Common myeloid progenitor, CD34-positive (primary cell): ENCODE data around the gene EXOC3.
A peak's percentile ranks its signal among the peaks of the same experiment; 100 is the strongest.

Source experiments
- CTCF ChIA-PET: fragments of 350-600 bp; sonication (Branson Sonifier 250); formaldehyde crosslinking; loops from one replicate; lab custom pipeline; 2021; ENCODE audit warnings: antibody characterized with exemption; lab: Charles Lee
- POLR2A ChIA-PET: fragments of 350-600 bp; sonication (Branson Sonifier 250); formaldehyde crosslinking; loops from one replicate; lab custom pipeline; 2021; ENCODE audit warnings: antibody characterized with exemption; lab: Charles Lee
- DNase-seq, 3 donors: peaks; one replicate each; pipeline versions ENCODE4 v3.0.0 to v3.0.0-alpha.2; 2013
- H3K27ac ChIP-seq, 2 experiments: 1 replicate in 1 of 2; 2 replicates in 1 of 2; pipeline ENCODE4 v1.7.0; 2013; ENCODE audit warnings: inconsistent platforms in 2 of 2, low read length in 2 of 2, mild to moderate bottlenecking in 2 of 2, low read depth in 1 of 2, moderate library complexity in 1 of 2; ENCODE audit not compliant: severe bottlenecking in 2 of 2, insufficient read depth in 1 of 2, poor library complexity in 1 of 2
- H3K27me3 ChIP-seq, 5 experiments: replicated peaks in 2 of 5; 1 replicate in 3 of 5; 2 replicates in 2 of 5; pipeline versions ENCODE4 v1.6.1 to v1.7.0; 2013; ENCODE audit warnings: low read length in 4 of 5, mild to moderate bottlenecking in 2 of 5, moderate library complexity in 2 of 5, inconsistent platforms in 1 of 5; ENCODE audit not compliant: insufficient read depth in 5 of 5, control insufficient read depth in 4 of 5
- H3K36me3 ChIP-seq, 4 experiments: 1 replicate in 2 of 4; 2 replicates in 2 of 4; pipeline versions ENCODE4 v1.6.1 to v1.7.0; 2013; ENCODE audit warnings: low read length in 3 of 4, control low read depth in 1 of 4, mild to moderate bottlenecking in 1 of 4; ENCODE audit not compliant: control insufficient read depth in 4 of 4, insufficient read depth in 4 of 4
- H3K4me1 ChIP-seq, 4 experiments: 1 replicate in 3 of 4; 2 replicates in 1 of 4; pipeline versions ENCODE4 v1.6.1 to v1.7.1; 2013; ENCODE audit warnings: low read length in 3 of 4, mild to moderate bottlenecking in 3 of 4, control low read depth in 1 of 4, inconsistent platforms in 1 of 4, moderate library complexity in 1 of 4; ENCODE audit not compliant: control insufficient read depth in 4 of 4, insufficient read depth in 4 of 4; ENCODE audit errors: control extremely low read depth in 1 of 4
- H3K4me3 ChIP-seq, 7 experiments: 1 replicate in 4 of 7; 2 replicates in 3 of 7; pipeline versions ENCODE4 v1.5.1 to v1.7.0; 2013; ENCODE audit warnings: mild to moderate bottlenecking in 7 of 7, low read length in 6 of 7, moderate library complexity in 6 of 7, inconsistent platforms in 2 of 7, low read depth in 2 of 7, control low read depth in 1 of 7; ENCODE audit not compliant: insufficient read depth in 4 of 7, control insufficient read depth in 1 of 7; ENCODE audit errors: extremely low read depth in 1 of 7
- H3K9me3 ChIP-seq, 5 experiments: 1 replicate in 4 of 5; 2 replicates in 1 of 5; pipeline versions ENCODE4 v1.6.1 to v1.7.1; 2013; ENCODE audit warnings: low read length in 4 of 5, mild to moderate bottlenecking in 2 of 5, inconsistent platforms in 1 of 5, low read depth in 1 of 5, moderate library complexity in 1 of 5; ENCODE audit not compliant: control insufficient read depth in 4 of 5, insufficient read depth in 2 of 5; ENCODE audit errors: control extremely low read depth in 1 of 5
- WGBS: methylation state at CpG from one replicate; pipeline ENCODE4 v1.1.5; 2013; ENCODE audit not compliant: insufficient coverage; 5-methylcytosine and 5-hydroxymethylcytosine counted together

Gene EXOC3

DNA sequence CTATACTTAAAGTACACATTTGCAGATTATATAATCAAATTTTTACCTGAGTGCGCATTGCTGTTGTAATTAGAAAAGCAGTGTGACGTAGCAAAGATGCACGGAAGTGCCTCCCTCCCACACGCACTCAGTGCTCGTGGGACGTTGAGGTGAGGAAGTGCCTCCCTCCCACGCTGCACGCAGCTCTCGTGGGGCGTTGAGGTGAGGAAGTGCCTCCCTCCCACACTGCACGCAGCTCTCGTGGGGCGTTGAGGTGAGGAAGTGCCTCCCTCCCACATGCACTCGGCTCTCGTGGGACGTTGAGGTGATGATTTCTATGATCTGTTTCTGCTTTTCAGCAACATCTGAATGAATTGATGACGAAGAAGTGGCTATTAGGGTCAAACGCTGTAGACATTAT, 21.0 kb downstream of the EXOC3 start:
- DNase-seq = peak in 1 of 3 donors; percentile 46
- H3K4me1 ChIP-seq = peaks cover 0 to 6% (median 0%) of the 10 kb centered on the region in 4 experiments
- no peaks in the 10 kb centered on the region for H3K27me3 ChIP-seq
- CTCF ChIA-PET = no interaction called here
- H3K27ac ChIP-seq = no peak overlapping the region
- no peak overlapping the region for H3K4me3 ChIP-seq
- H3K36me3 ChIP-seq = peaks cover 3 to 74% (median 48%) of the 10 kb centered on the region in 4 experiments
- no peaks in the 10 kb centered on the region for H3K9me3 ChIP-seq
- 84% methylated on average over 7 of the region's 18 CpGs for WGBS
- POLR2A ChIA-PET = no interaction called here

DNA sequence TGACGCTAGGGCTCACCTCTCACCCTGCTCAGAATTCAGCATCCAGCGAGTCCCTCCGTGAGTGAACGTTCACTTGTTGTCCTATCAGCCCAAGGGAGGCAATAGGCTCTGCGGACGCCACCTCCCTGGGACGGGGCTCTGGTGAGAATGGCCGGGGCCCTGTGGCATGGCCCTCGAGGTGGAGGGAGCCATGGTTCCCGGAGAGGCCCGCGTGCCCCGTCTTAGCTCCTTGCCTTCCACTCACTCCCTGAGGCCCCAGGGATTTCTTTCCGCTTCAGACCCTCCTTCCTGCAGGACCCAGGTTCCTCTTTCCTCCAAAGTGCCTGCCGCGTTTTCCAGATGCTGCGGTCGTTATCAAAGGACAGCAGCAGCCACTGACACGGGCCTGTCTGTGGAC, 21.5 kb downstream of the EXOC3 start:
- Histone ChIP-seq H3K4me3 (no peak overlapping the region), H3K36me3 (peaks cover 3 to 72% (median 45%) of the 10 kb centered on the region in 4 experiments), H3K9me3 (no peaks in the 10 kb centered on the region), H3K4me1 (peaks cover 0 to 6% (median 0%) of the 10 kb centered on the region in 4 experiments), H3K27me3 (no peaks in the 10 kb centered on the region), H3K27ac (no peak overlapping the region)
- no peak for DNase-seq
- ChIA-PET POLR2A (no interaction called here), CTCF (no interaction called here)
- 96% methylated on average over 19 of the region's 19 CpGs for WGBS

DNA sequence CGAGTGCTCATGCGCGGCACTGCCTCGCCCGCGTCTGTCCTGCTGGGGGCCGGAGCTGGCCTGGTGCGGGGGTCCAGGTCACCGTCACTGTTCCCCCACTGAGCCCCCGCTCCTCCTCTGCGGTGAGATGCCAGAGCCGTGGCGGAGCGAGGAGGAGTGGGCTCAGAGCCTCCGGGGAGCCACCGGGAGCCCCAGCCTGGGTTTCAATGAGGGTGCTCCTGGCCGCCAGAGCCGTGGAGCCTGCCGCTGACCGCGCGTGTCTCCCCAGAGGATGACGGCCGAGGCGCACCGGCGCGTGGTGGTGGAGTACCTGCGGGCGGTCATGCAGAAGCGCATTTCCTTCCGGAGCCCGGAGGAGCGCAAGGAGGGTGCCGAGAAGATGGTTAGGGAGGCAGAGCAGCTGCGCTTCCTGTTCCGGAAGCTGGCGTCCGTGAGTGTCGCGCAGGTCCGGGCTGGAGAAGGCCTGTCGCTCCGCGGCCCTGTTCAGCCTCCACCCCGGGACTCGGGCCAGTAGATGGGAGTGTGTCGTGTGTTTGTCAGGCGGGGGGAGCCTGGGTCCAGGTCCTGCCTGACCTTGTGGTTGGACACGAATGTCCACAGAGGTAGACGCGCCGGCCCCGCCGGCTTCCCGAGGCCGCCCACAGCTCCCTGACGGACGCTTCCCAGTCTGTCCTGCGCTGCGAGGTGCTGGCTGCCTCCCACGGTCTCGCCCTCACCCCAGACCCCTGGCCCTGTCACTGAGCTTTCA, 22.0 kb downstream of the EXOC3 start:
- Histone ChIP-seq H3K4me3 (no peak overlapping the region), H3K27me3 (no peaks in the 10 kb centered on the region), H3K9me3 (no peaks in the 10 kb centered on the region), H3K36me3 (peaks cover 3 to 72% (median 43%) of the 10 kb centered on the region in 4 experiments), H3K4me1 (peaks cover 0 to 6% (median 0%) of the 10 kb centered on the region in 4 experiments), H3K27ac (no peak overlapping the region)
- POLR2A ChIA-PET = no interaction called here
- CTCF ChIA-PET = interaction anchor here (1.1 kb wide), 1 partner anchor 18 kb away, joined by 3 read pairs; no protein-coding TSS in a partner anchor
- DNase-seq = no peak
- WGBS = 96% methylated on average over 62 of the region's 63 CpGs

DNA sequence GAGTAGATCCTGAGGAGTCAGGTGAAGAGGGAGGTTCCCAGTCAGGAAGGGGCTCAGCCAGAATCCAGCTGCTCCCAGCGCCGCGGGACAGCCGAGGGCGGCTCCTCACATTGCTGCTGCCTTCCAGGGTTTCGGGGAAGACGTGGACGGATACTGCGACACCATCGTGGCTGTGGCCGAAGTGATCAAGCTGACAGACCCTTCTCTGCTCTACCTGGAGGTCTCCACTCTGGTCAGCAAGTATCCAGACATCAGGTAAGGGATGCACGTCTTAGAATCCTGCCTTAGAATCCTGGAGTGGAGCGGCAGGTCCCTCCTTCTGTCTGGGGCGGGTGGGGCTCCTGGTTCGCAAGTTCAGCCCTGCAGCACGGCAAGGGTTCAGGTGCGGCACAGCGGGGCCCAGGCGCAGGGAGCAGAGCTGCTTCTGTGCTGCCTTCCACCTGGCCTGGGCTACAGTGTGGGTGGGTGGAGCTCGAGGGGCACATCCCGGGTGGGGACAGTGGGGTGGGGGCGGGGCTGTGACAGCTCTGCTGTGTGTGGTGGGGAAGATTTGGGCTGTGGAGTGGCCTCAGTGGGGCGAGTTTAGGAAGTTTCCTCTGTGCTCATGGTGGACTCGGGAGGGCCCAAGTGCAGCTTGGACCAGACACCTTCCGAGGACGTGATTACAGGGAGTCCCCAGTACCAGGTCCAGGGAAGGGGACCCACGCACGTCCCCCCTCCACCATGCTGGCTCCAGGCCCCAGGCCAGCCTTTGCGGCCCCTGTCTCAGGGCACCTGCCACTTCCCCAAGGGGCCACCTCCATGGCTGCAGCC, 22.8 kb downstream of the EXOC3 start:
- Histone ChIP-seq H3K4me3 (no peak overlapping the region), H3K4me1 (peaks cover 0 to 6% (median 0%) of the 10 kb centered on the region in 4 experiments), H3K36me3 (peaks cover 0 to 68% (median 37%) of the 10 kb centered on the region in 4 experiments), H3K27ac (no peak overlapping the region), H3K9me3 (no peaks in the 10 kb centered on the region), H3K27me3 (no peaks in the 10 kb centered on the region)
- CTCF ChIA-PET = interaction anchor here (0.8 to 1.1 kb wide), 2 partner anchors 17 to 19 kb away, joined by 3 read pairs; no protein-coding TSS in a partner anchor
- POLR2A ChIA-PET = no interaction called here
- no peak for DNase-seq
- 98% methylated on average over 23 of the region's 29 CpGs for WGBS

DNA sequence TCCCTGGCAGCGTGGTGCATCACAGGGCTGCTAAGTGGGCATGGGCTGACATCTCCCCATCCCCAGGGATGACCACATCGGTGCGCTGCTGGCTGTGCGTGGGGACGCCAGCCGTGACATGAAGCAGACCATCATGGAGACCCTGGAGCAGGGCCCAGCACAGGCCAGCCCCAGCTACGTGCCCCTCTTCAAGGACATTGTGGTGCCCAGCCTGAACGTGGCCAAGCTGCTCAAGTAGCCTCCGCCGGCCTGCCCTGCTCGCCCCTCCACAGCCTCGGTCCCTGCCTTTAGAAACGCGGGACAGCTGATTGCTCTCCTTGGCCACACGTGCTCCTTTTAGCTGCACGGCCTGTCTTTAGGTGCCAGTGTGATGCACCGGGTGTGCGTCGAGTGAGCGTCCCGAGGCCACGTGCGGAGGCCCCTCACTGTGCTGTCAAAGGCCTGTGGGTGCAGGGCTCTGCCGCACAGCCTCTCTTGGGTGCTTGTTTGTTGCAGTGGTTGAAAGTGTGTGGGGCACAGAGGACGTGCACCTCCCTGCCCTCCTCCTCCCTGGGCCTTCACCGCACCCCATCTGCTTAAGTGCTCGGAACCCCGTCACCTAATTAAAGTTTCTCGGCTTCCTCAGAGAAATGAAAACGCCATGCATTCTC, 23.8 kb downstream of the EXOC3 start:
- peaks cover 1 to 12% (median 7%) of the 10 kb centered on the region in 4 experiments for H3K4me1 ChIP-seq
- ChIA-PET CTCF (interaction anchor here (0.8 kb wide), 1 partner anchor 18 kb away, joined by 3 read pairs; no protein-coding TSS in a partner anchor), POLR2A (no interaction called here)
- no peak for DNase-seq
- H3K27ac ChIP-seq = no peak overlapping the region
- H3K4me3 ChIP-seq = no peak overlapping the region
- H3K9me3 ChIP-seq = no peaks in the 10 kb centered on the region
- WGBS = 97% methylated on average over 28 of the region's 30 CpGs
- H3K36me3 ChIP-seq = peaks cover 0 to 64% (median 37%) of the 10 kb centered on the region in 4 experiments
- H3K27me3 ChIP-seq = no peaks in the 10 kb centered on the region

DNA sequence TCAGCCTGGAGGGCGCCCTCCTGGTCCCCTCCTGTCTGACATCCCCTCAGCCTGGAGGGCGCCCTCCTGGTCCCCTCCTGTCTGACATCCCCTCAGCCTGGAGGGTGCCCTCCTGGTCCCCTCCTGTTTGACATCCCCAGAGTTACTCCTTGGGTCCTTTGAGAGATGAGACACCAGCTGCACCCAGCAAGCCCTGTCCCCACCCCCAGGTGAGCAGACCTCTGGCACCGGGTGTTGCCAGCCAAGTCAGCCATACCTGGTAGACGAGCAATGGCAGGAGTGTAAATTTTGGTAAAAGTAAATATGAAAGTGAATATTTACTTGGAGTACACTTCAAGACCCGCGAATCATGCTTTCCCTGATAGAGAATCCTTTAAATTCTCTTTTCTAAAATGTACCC, 25.4 kb downstream of the EXOC3 start:
- no peak overlapping the region for H3K27ac ChIP-seq
- 100% methylated on average over 3 of the region's 6 CpGs for WGBS
- ChIA-PET CTCF (no interaction called here), POLR2A (no interaction called here)
- peaks cover 0 to 50% (median 29%) of the 10 kb centered on the region in 4 experiments for H3K36me3 ChIP-seq
- DNase-seq = no peak
- no peaks in the 10 kb centered on the region for H3K9me3 ChIP-seq
- H3K4me1 ChIP-seq = peaks cover 2 to 22% (median 17%) of the 10 kb centered on the region in 4 experiments
- no peak overlapping the region for H3K4me3 ChIP-seq
- no peaks in the 10 kb centered on the region for H3K27me3 ChIP-seq
